Heart left ventricle (tissue), 16 donors: ENCODE data around the gene ZDHHC1. TPM values are rescaled to one million over a fixed set of nuclear protein-coding genes. Genes with fewer than 3 reads are reported as not detected.

Experiments used
- ATAC-seq, 4 donors: fragments of 200-7000 bp; cut with Tn5 transposase; one replicate each; pipeline ENCODE4 v1.9.1; 2020 to 2022; ENCODE audit warnings: moderate library complexity in 4 of 4, mild to moderate bottlenecking in 3 of 4, moderate number of reproducible peaks in 1 of 4
- DNase-seq, 5 donors: peaks; one replicate each; pipeline ENCODE4 v3.0.0-alpha.2; 2020
- H3K27ac ChIP-seq, 12 donors: fragments of 200-600 bp; sonication (generic) in 4 of 12; one replicate each; pipeline versions ENCODE4 v1.5.0 to v1.8.0; 2016 to 2022; ENCODE audit warnings: mild to moderate bottlenecking in 2 of 12
- H3K27me3 ChIP-seq, 9 donors: fragments of 200-600 bp; sonication (generic) in 2 of 9; one replicate each; pipeline versions ENCODE4 v1.5.1 to v1.8.0; 2016 to 2022; ENCODE audit warnings: mild to moderate bottlenecking in 3 of 9
- H3K36me3 ChIP-seq, 9 donors: fragments of 200-600 bp; sonication (generic) in 2 of 9; one replicate each; pipeline versions ENCODE4 v1.5.0 to v1.8.0; 2018 to 2022; ENCODE audit warnings: mild to moderate bottlenecking in 2 of 9
- H3K4me1 ChIP-seq, 12 donors: fragments of 200-600 bp; sonication (generic) in 4 of 12; one replicate each; pipeline versions ENCODE4 v1.5.0 to v1.8.0; 2016 to 2022; ENCODE audit warnings: mild to moderate bottlenecking in 3 of 12
- H3K4me3 ChIP-seq, 12 donors: fragments of 200-600 bp; sonication (generic) in 4 of 12; one replicate each; pipeline versions ENCODE4 v1.5.0 to v1.8.0; 2017 to 2022; ENCODE audit warnings: mild to moderate bottlenecking in 9 of 12, moderate library complexity in 4 of 12
- H3K9me3 ChIP-seq, 12 donors: fragments of 200-600 bp; sonication (generic) in 4 of 12; one replicate each; pipeline versions ENCODE4 v1.5.0 to v1.8.0; 2016 to 2022; ENCODE audit warnings: mild to moderate bottlenecking in 1 of 12
- CTCF ChIP-seq, 12 donors: fragments of 200-600 bp; sonication (generic) in 4 of 12; IDR thresholded peaks; one replicate each; pipeline versions ENCODE4 v1.5.0 to v1.8.0; 2018 to 2022; ENCODE audit warnings: antibody characterized with exemption in 12 of 12, mild to moderate bottlenecking in 5 of 12
- POLR2A ChIP-seq, 2 donors: fragments of 450-650 bp; IDR thresholded peaks; one replicate each; pipeline ENCODE4 v1.6.1; 2017; ENCODE audit warnings: antibody characterized with exemption in 2 of 2, mild to moderate bottlenecking in 2 of 2, moderate library complexity in 2 of 2
- WGBS, 4 donors: extraction: QIAGEN DNeasy Blood & Tissue Kit in 2 of 4; methylation state at CpG; one replicate each; pipeline versions ENCODE4 v1.1.5 to v1.1.7; 2013 to 2018; 5-methylcytosine and 5-hydroxymethylcytosine counted together
- intact Hi-C, 10 donors: fragments of 100-400 bp; cut with DNase I; formaldehyde crosslinking; loops; one replicate each; pipeline versions ENCODE4 v1.11.1 to v1.14.2; 2022
- polyA plus RNA-seq, 2 donors: library from polyadenylated mRNA; stranded (reverse); fragments of 200-250 nt; gene quantifications; one replicate each; pipeline ENCODE4 v1.2.3, GENCODE V29; 2013
- total RNA-seq, 9 donors: library from RNA; depleted of rRNA in 2 of 9; stranded (reverse); fragments of >200 nt in 2 of 9; fragmentation: NEBNext Ultra II Directional in 3 of 9; extraction: Animal tissue kit (Norgen Biotek cat#: 25700) in 3 of 9; gene quantifications; one replicate each; pipeline versions ENCODE4 v1.1.0 to v1.2.4, GENCODE V29; 2016 to 2023
- donor health status: ischemic (EF 13 %, LVEDD 7.1; RV severe dilation, severe dysfunction).
- donor health status: healthy with polysubstance abuse.
- donor health status: DM: no; HTN: yes; CAD: no.
- donor health status: DM: no; HTN: no; CAD: no.
- donor health status: ischemic (EF 25% LVEDD 6.9; RV normal size, moderate dysfunction).
- donor health status: ischemic (EF 25% LVEDD 5.7; RV mildly dilated, moderate dysfunction).
- donor health status: healthy.
- donor health status: DM: yes; HTN: yes; CAD: no.
- donor health status: ischemic (EF 35%, LVEDD 5.7; RV mildly dilated, moderate dysfunction).
- donor health status: nonischemic (EF 11% LVEDD 7.7; RV severe dilation, severe dysfunction).
- donor health status: DM: yes; HTN: yes; CAD: no.
- donor health status: PGD.
- donor health status: ischemic (EF 29% LVEDD 5.4; RV normal size, mild dysfunction).
- donor health status: nonischemic (EF 23%, LVEDD 6.1; RV moderate dilation, normal function).

Gene ZDHHC1
- total and polyA plus RNA-seq, 11 donors: 2.7 to 11.6 (median 5.1) TPM

DNA sequence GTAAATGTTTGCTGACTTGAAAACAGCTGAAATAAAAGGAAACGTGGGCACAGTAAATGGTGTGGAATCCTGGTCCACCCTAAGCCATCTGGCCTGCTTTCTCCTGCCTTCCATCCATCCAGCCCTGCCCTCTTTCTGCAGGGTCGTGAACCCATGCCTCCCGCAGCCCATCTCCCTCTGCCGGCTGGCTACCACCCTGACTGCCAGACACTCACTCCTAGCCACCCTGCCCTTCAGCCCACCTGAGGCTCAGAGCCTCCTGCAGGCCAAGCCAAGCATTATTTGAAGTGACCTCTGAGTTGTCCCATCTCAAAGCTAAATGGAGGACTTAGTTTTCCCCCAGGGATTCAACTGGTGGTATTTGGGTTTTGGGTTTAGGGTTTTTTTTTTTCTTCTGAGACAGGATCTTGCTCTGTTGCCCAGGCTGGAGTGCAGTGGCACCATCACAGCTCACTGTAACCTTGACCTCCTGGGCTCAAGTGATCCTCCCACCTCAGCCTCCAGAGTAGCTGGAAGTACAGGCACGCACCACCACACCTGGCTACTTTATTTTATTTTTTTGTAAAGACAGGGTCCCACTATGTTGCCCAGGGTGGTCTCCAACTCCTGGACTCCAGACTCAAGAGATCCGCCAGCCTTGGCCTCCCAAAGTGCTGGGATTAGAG lies 8.4 kb downstream of the ZDHHC1 start:
- intact Hi-C loops: no loop called here
- peaks cover 0 to 33% (median 18%) of the 10 kb centered on the region in 12 donors for H3K4me1 ChIP-seq
- no peaks in the 10 kb centered on the region for H3K27me3 ChIP-seq
- peak overlapping the region in 1 of 12 donors; percentile 75 for H3K27ac ChIP-seq
- DNase-seq: no peak
- no peaks in the 10 kb centered on the region for H3K36me3 ChIP-seq
- WGBS, 4 donors: 86 to 91% (median 90%) methylated on average over 6 of the region's 6 CpGs
- no peak for ATAC-seq
- no peak overlapping the region for H3K4me3 ChIP-seq
- TF ChIP-seq POLR2A (IDR thresholded peaks at IDR 0.05) (no peak), CTCF (IDR thresholded peaks at IDR 0.05) (no peak)
- no peaks in the 10 kb centered on the region for H3K9me3 ChIP-seq

GRCh38 chr16:67407176-67407787 lies 9.0 kb downstream of the ZDHHC1 start:
- TF ChIP-seq CTCF (IDR thresholded peaks at IDR 0.05) (no peak), POLR2A (IDR thresholded peaks at IDR 0.05) (no peak)
- H3K27me3 ChIP-seq: no peaks in the 10 kb centered on the region
- H3K9me3 ChIP-seq: no peaks in the 10 kb centered on the region
- peaks cover 0 to 33% (median 18%) of the 10 kb centered on the region in 12 donors for H3K4me1 ChIP-seq
- no peak overlapping the region for H3K4me3 ChIP-seq
- 76 to 98% (median 89%) methylated on average over 3 to 7 of the region's 7 CpGs for WGBS, 4 donors
- peak overlapping the region in 10 of 12 donors; percentile 48 to 87 (median 74) for H3K27ac ChIP-seq
- H3K36me3 ChIP-seq: no peaks in the 10 kb centered on the region
- DNase-seq (no peak), ATAC-seq (no peak)
- intact Hi-C loops: no loop called here

GRCh38 chr16:67406111-67406971 lies 9.9 kb downstream of the ZDHHC1 start:
- ATAC-seq (peak; percentile 16 to 85 (median 74)), DNase-seq (peak in 2 of 5 donors; percentile 45 to 69)
- Histone ChIP-seq H3K4me3 (peak overlapping the region in 2 of 12 donors; percentile 1 to 3), H3K36me3 (no peaks in the 10 kb centered on the region), H3K4me1 (peaks cover 0 to 33% (median 18%) of the 10 kb centered on the region in 12 donors), H3K9me3 (no peaks in the 10 kb centered on the region), H3K27me3 (no peaks in the 10 kb centered on the region), H3K27ac (peak overlapping the region; percentile 10 to 87 (median 72))
- WGBS, 4 donors: 39 to 65% (median 54%) methylated on average over 16 to 18 of the region's 18 CpGs
- intact Hi-C loops: no loop called here
- TF ChIP-seq POLR2A (IDR thresholded peaks at IDR 0.05) (no peak), CTCF (IDR thresholded peaks at IDR 0.05) (no peak)

DNA sequence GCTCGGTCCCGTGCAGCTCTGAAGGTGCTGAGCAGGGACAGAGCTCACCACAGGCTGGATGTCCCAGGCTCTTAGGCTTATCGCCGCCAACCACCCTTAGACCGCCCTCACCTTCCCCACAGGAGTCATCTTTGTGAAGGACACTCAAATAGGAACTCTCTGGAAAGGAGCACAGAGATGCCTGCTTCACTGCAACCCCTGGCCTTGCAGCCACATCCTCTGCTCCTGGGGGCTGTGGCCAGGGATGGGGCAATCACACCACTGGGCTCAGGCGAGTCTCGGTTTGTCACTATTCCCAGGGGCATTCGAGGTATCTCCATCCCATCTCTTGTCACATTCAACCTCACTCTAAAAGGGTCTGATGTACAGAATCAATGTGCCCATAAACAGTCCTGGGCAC lies 10.9 kb downstream of the ZDHHC1 start:
- Histone ChIP-seq H3K9me3 (no peaks in the 10 kb centered on the region), H3K36me3 (no peaks in the 10 kb centered on the region), H3K4me1 (peaks cover 0 to 33% (median 18%) of the 10 kb centered on the region in 12 donors), H3K27ac (peak overlapping the region in 5 of 12 donors; percentile 72 to 87 (median 75)), H3K4me3 (no peak overlapping the region), H3K27me3 (no peaks in the 10 kb centered on the region)
- WGBS, 4 donors: 89 to 96% (median 93%) methylated on average over 8 of the region's 8 CpGs
- TF ChIP-seq POLR2A (IDR thresholded peaks at IDR 0.05) (no peak), CTCF (IDR thresholded peaks at IDR 0.05) (no peak)
- ATAC-seq: no peak
- no peak for DNase-seq
- intact Hi-C loops: no loop called here
